DMS79 treated with DMSO at 0.1 percent for 48 hours (cell line): Measurements from ENCODE around the gene ARHGEF10L.

ENCODE experiments used
- DNase-seq: peaks from one replicate; lab custom pipeline; 2025; lab: John Stamatoyannopoulos, UW

ARHGEF10L gene

DNA sequence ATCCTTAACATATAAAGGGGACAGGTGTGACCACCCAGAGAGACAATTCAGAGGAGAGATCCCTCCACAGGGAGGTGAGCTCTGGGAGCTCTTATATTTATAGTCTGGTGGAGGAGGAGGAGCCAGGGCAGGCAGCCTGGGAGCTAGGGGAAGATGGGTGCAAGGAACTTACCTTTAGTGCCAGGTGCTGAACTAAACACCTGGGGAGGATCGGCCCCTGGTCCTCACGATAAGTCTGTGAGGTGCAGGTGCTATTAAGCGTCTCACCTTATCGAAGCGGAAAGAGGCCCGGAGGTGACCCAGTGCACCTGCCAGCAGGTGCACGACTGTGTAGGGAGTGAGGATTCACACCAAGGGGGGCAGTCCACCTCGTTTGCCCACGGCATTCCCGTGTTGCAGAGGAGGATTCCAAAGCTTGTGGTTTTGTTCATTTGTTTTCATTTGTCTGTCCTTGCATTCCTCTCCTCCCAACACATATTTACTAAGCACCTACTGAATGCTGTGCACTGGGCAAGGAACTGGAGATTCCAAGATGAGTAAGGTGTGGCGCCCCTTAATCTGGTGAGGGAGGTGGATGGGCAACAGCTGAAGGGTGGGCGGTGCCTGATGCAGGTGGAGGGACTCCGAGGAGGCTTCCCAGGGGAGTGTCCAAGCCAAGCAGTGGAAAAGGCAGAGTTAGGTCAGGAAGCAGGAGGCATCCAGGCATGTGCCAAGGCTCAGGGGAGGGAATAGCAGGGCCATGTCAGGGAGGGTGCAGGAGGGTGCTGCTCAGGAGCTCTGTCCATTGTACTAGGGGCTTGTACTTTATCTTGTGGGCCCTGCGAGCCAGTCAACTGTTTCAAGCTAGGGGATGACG lies 11.5 kb downstream of the ARHGEF10L start:
- DNase-seq: peak; percentile 76

DNA sequence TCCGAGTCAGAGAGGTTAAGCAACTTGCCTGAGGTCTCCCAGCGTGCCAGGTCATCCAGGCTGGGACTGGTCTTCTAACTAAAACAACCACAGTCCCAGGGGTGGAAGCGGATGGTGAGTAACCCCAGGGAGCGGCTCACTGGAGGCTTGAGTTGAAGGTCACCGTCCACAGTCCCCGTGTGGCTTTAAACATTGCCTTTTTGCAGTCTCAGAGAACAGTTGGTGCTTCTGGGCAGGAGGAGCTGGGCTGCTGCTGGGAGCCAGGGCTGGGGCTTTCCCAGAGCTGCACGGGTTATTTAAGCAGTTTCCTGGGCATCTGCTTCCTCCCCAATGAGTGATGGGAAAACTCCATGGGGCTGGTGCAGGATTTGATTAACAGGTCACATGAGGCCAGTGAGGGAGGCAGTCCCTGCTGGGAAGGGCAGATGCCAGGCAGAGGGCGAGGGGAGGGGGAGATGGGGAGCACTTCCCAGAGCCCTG lies 12.3 kb downstream of the ARHGEF10L start:
- DNase-seq: no peak

DNA sequence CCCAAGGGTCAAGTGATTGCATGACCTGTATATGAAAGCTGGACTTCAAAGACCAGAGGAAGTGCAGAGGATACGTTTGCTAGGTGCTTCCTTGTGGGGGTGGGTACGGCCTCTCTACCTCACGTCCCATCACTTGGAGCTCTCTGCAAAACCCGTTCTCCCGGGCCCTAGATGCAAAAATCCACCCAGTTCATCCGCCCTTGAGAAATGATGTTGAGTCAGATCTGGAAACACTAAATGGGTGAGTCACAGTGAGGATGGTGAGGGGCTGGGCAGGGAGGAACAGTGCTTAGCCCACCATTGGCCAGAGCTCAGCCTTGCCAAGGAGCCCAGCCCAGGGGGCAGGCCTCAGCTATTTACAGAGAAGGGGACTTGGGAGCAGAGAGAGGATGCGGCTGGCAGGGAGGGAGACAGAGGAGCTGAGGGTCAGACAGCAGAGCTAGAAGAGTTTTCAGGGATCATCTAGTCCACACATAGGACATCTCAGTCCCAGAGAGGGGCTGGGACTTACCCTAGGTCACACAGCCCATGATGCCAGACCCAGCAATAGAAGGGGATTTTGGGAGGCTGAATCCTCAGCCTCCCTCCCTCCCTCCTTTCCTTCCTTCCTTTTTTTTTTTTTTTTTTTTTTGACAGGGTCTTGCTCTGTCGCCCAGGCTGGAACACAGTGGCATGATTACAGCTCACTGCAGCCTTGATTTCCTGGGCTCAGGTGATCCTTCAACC lies 14.6 kb downstream of the ARHGEF10L start:
- no peak for DNase-seq

DNA sequence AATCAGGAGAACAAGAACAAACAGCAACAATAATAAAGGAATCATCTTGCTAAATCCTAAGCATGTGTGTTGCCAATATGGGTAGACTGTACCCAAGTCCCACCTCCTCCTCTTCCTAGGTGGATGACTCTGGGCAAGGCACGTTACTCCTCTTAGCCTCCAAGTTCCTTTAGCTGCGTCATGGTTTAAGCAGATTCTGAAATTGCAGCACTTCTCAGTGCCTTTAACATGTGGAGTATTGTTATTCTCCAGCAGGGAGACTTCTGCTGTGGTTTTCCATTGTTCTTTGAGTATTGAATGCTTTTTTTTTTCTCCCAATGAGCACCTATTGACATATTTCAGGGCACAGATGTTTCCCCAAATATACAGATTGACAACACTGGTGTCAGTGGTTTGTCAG lies 15.5 kb downstream of the ARHGEF10L start:
- DNase-seq: no peak

DNA sequence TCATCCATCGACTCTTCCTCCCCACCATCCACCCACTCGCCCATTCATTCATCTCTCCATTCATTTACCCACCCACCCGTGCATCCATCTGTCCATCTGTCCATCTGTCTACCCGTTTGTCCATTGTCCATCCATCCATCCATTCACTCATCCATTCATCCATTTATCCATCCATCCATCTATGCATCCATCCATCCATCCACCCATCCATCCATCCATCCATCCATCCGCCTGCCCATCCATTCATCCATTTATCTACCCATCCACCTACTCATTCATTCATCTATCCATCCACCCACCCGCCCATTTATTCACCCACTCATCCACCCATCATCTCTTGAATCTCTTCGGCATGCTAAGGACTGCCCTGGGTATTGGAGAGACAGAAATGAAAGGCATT lies 18.5 kb downstream of the ARHGEF10L start:
- no peak for DNase-seq

DNA sequence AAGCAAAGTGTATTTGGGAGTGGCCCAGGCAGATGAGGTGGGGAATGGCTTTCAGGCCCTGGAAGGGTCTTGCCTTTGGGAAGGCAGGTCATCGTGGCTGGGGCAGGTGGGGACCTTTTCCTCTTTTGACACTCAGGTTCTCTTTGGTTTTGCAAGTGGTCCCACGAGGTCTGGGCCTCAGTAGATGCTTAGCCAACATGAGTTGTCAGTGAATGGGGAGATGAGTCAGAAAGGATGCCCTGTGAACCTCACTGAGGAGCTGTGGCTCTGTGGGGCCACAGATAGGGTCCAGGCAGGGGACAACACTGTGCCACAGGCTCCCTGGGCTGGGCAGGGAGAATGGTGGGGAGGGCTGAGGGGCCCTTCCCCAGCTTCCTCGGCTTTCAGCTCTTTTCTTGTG lies 19.0 kb downstream of the ARHGEF10L start:
- DNase-seq: no peak

DNA sequence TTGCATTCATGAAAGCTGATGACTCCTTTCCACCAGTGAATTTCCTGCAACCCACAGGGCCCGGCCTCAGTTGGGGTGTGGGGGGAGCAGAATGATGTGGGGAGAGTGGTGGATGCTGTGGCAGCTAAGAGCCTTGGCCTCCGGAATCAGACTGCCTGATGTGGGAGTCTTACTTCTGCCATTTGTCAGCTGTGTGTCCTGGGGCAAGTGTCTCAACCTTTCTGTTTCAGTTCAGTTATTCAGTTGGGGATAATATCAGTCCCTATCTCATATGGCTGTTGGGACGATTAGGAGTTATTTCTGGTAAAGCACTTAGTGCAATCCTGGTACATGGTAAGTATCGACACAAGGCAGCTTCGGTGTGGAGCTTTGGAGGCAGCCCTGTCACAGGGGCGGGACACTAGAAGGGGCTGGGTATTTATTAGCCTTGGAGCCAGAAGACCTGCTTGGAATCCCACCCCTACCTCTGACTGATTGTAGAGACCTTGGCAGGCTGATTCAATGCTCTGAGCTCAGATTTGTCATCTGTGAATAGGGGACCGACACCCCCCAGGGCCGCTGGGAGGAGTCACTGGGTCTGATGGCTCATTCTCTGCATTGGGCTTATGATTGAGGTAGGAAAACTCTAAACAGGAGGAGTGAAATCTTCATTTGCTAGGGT lies 19.6 kb downstream of the ARHGEF10L start:
- no peak for DNase-seq

DNA sequence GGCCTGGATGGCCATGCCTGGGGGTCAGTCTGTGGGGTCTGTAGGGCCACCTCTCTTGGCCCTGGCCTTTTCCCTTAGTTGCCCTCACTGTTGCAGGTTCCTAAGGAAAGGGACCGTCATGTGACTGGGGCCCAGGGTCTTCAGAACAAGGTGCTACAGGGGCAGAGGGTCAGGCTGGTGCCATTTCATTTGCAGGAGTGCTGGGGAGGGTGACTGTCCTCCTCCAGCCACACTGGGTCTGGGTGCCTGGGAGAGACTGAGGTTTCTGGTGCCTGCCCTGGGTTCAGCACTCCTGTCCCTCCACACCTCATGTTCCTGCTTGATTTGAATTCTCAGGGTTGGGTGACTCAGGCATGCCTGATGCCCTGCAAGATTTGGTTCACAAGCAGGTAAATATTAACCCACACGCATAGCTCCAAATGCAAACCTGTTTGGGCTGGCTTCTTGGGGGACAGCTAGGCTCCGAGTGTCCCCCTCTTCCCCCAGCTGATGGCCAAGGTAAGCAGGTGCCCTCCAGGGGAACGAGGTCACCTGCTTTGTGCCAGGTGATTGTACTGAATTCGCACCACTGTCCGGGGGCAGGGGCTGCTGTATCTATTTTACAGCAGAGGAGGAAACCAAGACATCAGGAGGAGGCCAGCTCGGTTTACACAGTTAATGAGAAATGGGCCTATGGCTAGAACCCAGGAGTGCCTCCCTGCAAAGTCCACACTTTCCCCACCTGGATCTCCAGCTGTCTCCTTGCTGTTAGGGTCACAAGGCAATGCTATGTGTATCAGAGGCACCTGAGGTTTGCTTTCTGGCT lies 20.3 kb downstream of the ARHGEF10L start:
- DNase-seq: no peak

DNA sequence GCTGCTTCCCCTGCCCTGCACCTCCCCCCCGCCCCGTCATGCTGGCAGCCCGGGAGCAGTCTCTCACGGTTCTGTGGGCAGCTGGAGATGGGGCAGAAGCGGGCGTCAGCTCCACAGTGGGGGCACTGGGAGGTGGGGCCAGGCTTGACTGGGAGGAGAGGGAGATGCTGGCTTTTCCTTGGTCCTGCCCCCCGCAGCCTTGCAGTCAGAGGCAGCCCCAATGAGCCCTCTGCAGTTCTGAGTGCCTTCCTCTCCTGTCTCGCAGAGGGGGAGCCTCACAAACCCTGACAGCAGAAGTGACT lies 21.7 kb downstream of the ARHGEF10L start:
- DNase-seq: no peak

DNA sequence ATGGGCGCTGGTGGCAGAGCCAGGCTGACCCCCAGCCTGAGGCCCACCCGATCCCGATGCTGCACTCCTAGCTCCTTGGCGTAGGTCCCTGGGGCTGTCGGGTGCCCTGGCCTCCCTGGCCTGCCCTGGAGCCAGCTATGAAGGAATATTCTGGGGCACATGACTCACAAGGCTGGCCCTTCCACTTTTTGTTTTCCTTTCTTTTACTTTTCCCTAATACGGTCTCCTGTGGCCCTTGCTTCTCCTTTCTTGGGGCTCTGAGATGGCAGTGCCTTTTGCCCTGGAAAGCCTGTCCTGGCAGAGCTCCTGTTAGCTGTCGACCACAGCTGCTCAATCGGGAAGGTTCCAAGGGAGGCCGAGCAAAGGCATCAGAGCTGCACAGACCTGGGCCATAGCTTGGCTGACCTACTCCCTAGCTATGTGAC lies 22.1 kb downstream of the ARHGEF10L start:
- DNase-seq: no peak

DNA sequence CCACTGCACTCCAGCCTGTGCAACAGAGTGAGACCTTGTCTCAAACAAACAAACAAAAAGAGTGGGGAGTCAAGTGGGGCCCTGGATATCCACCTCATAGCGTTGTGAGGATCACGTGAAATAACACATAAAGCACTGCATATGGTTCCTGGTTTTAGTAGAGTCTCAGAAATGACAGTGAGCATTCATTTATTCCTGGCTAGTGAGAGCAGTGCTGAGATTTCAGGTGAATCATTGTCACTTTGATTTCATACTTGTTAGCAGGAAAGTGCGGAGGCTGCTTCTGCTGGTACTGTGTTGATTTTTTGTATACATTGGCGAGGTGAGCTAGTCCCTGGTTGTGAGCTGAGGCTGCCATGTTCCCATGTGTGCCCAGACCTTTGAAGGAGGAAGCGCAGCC lies 22.9 kb downstream of the ARHGEF10L start:
- no peak for DNase-seq

DNA sequence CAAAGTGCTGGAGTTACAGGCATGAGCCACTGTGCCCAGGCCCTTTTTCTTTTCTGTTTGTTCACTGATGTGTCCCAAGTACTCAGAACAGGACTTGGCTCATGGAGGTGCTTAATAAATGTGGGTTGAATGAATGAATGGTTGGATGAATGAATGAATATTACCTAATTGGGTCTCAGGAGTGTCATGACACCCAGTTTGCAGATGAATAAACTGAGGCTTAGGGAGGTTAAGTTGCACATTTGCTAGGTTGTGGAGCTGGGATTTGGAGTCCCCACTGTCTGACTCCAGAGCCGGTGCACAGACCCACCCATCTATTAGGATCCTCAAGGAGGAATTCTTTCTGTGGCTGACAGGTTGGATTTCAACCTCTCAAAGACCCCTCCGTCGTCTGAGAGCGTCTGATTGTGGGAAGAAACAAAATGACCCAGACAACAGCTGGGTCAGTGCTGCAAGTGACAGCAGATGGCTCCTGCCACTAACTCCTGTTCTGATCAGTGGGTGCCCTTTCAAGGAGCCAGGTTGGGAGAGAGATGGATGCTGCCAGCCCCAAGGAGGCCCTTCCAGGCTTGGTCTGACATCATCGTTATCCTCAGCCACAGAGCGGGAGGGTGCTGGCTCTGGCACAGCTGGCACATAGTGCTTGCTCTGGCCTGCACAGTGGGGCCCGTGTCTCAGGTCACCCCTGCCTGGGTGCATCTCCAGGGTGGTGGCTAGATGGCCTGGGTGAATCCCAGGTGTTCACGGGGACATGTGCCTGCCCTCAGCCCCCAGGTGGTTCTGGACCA lies 24.2 kb downstream of the ARHGEF10L start:
- DNase-seq: no peak

DNA sequence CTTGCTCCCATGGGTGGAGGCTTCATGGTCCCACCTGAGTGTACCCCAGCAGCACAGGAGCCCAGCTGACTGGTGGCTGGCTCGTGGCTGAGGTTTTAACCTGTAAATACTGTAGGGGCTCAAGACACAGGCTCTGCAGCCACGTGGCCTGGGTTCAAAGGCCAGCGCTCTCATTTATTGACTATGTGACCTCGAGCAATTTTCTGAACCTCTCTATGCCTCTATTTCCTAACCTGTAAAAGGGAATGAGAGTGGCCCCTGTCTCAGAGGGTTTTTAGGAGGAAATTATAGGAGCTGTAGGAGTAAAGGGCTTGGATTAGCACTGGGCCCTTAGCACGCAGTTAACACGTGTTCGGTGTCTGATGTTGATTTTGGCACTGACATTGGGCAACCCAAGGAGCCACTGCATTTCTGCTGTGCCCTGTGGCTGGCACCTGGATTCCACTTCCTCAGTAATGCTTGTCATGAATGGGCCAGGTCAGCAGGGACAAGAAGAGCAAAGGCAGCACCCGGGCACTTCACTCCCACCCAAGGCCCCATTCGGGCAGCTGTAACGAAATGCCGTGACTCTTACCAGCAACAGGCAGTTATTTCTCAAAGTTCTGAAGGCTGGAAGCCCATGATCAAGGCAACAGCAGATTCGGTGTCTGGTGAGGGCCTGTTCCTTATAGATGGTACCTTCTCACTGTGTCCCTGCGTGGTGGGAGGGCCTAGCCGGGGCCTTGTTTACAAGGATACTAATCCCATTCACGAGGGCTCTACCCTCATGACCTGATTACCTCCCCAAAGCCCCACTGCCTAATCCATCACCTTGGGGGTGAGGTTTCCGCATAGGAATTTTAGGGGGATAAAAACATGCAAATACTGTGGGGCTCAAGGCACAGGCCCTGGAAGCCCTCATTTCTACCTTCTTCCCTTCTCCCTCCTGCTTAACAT lies 25.2 kb downstream of the ARHGEF10L start:
- DNase-seq: no peak

DNA sequence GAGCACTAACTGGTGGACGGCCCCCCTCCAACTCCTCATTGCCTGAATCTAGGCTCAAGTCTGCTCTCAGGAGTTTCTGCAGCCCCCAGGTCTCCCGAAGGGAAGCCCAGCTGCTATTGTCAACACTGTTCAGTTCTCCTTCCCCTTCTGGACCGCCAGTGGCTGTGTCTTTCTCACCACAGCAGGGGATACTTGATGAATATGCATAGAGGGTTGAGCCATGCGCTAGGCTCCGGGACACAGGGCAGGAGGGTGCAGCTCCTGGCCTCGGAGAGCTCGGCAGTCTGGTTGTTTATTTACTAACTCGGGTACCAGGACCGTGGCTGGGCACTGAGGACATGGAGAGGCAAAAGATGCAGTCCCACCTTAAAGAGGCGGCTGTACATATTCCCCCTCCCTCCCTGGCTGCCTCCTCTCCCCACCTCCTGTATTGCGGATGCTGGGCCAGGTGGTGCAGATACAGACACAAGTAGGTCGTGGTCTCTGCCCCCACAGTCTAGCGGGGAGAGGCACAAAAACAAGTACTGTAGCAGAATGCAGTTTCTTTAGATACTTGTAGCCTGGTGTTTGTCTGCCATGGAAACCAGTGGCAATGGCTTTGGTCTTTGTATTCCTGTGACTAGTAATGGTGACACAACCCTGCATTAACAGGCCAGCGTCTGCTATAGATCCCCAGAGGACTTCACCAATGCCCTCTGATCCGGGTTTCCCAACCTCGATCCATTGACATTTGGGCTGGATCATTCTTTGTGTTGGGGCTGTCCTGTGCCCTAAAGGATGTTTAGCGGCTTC lies 26.2 kb downstream of the ARHGEF10L start:
- no peak for DNase-seq

DNA sequence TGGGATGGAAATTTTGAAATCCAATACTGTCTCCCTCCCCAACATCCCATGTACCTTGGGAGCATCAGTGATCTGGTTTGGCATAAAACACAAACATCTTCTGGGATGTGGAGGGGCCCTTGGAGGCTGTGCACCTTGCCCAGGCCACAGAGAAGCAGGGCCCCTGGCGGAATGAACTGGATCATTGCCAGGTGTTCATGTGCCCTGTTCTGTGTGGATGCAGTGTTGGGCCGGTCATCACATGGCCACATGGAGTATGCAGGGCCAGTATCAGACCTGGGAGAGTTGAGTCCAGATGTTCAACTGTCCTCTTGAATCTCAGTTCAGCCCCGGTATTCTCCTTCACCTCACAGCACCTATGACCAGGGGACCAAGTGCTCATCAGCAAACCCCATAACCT lies 26.9 kb downstream of the ARHGEF10L start:
- no peak for DNase-seq

DNA sequence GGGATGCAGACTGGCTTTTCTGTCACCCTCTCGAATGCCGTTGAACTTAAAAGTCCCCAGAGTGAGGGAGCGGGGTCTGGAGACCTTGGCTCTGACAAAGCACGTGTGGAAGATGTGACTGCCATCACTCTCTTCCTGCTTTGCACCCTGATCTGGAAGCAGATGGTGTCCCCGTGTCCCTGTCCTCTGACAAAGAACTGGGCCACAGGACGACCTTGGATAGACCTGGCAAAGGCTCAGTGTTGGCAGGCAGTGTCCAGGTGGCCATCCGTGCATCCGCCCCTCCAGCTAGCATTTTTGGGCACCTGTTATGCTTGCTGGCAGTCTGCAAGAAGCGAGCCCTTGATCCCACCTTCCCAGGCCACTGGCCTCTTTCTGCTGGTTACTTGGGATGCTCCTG lies 27.4 kb downstream of the ARHGEF10L start:
- no peak for DNase-seq

DNA sequence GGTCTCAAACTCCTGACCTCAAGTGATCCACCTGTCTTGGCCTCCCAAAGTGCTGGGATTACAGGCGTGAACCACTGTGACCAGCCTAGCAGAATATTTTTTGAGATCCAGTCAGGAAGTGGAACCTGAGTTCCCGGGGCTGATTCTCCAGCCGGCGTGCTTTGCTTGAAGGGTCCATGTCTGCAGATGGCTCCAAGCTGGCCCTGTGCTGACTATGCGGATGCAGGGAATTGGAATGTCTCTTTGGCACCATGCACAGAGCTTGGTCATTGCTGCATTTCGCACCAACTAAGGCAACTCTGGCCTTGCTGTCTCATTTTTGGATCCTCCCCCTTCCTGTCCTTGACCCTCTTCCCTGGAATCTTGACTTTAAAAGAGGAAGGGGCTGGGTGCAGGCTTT lies 28.1 kb downstream of the ARHGEF10L start:
- DNase-seq: no peak

DNA sequence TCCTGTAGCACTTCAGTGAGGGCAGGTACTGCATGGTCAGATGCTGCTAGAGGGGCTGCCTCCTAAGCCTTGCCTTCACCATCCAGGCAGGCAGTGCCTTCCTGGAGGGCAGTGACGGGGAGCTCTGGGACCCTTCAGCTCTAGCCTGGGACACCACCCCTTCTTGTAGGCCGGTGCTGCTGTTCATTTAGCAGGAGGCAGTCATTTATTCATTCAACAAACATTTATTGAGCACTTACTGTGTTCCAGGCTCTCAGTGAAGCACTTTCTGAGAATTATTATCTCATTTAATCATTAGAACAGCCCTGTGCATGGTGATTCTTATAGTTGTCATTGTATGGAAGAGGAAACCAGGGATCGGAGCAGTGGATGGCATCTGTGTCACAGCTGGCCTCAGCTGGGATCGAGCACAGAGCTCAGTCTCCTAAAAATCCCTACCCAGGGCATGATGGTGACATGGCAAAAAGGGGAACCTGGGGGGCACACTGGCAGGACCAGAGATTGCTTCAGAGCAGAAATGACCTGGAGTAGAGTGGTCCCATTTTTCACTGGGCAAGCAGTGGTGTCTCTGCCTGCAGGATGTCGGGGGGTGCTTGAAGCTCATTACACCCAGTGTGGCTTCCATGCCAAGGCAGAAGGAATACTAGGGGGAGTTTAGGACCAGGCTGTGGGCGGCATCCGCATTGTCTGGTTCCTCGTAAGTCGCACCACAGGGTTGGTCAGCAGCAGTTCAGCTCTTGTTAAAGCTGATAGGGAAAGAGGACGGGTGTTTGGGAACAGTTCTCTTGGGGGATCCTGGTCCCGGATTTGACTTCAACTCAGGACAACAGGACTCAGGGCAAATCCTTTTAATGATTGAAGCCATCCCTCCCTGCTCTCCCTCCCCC lies 28.8 kb downstream of the ARHGEF10L start:
- no peak for DNase-seq
